Hepatocyte (in vitro differentiated cells): ENCODE data around the gene CPEB4.

Source experiments
- EZH2 ChIP-seq: fragments of 200-600 bp; sonication (generic); IDR thresholded peaks from 2 replicates; pipeline ENCODE4 v1.6.1; 2016; ENCODE audit warnings: antibody characterized with exemption, mild to moderate bottlenecking, borderline replicate concordance
- TF ChIP-seq, protein P1 (sequence below): fragments of 200-600 bp; sonication (generic); IDR thresholded peaks from 2 replicates; pipeline ENCODE4 v1.5.1; 2016; ENCODE audit warnings: antibody characterized with exemption, mild to moderate bottlenecking; ENCODE audit not compliant: poor library complexity

DNA sequence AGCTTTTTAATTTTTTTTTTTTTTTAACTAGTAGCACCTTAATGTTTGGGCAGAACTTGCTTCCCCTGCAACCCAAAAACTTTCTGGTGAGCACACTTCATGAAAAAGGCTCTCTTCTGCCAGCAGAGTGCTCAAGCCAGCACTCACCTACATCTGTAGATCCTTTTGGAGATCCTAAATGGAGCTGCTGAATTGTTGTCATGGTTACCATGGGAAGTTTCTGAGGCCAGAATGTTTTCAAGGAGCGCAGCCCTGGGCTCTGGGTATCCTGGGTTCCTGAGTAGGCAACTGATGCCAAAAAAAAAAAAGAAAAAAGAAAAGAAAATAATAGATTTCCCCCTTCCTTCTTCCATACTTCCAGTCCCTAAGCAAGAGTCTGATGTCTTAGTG, 3.1 kb upstream of the CPEB4 start:
- TF ChIP-seq, protein P1, sequence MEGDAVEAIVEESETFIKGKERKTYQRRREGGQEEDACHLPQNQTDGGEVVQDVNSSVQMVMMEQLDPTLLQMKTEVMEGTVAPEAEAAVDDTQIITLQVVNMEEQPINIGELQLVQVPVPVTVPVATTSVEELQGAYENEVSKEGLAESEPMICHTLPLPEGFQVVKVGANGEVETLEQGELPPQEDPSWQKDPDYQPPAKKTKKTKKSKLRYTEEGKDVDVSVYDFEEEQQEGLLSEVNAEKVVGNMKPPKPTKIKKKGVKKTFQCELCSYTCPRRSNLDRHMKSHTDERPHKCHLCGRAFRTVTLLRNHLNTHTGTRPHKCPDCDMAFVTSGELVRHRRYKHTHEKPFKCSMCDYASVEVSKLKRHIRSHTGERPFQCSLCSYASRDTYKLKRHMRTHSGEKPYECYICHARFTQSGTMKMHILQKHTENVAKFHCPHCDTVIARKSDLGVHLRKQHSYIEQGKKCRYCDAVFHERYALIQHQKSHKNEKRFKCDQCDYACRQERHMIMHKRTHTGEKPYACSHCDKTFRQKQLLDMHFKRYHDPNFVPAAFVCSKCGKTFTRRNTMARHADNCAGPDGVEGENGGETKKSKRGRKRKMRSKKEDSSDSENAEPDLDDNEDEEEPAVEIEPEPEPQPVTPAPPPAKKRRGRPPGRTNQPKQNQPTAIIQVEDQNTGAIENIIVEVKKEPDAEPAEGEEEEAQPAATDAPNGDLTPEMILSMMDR: no peak
- no peak for TF ChIP-seq EZH2
